Measurements from ENCODE around the gene TNFAIP8.

DNA sequence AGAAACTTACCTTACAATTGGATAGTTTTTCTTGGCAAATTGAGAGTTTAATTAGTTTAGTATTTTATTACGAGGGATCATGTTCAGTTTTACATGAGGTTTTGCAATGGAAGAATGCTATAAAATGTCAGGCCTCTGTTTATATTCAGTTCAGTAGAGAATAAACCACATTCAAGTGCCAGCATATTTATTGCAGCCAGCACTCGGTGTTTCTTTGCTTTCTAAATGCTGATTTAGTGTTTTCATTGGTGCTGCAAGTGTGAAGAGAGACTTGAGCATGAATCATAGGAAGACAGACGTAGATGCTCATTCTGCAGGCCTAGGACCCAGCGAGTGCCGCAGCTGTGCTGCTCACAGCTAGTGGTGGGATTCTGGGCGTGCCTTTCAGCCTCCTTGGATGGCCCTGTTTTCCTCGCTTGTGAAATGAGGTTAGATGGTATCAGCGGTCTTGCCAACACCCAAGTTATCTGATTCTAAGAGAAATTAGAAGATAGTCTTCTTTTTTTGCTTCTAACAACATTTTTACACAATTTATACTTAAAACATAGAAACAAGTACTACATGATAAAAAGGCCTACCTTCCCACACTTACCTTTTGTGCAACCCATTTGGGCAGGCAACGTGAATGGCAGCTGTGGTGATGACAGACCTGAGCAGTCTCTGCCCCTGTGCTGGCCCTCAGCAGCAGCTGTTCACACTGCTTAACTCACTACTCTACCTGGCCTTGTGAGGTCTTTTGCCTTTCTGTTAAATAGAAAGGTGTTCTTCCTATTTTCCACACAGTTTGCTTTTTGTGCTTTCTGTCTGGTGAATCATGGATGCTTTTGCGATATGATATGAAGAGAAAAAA lies 26.8 kb upstream of the TNFAIP8 start:
- TF ChIP-seq, protein P1, sequence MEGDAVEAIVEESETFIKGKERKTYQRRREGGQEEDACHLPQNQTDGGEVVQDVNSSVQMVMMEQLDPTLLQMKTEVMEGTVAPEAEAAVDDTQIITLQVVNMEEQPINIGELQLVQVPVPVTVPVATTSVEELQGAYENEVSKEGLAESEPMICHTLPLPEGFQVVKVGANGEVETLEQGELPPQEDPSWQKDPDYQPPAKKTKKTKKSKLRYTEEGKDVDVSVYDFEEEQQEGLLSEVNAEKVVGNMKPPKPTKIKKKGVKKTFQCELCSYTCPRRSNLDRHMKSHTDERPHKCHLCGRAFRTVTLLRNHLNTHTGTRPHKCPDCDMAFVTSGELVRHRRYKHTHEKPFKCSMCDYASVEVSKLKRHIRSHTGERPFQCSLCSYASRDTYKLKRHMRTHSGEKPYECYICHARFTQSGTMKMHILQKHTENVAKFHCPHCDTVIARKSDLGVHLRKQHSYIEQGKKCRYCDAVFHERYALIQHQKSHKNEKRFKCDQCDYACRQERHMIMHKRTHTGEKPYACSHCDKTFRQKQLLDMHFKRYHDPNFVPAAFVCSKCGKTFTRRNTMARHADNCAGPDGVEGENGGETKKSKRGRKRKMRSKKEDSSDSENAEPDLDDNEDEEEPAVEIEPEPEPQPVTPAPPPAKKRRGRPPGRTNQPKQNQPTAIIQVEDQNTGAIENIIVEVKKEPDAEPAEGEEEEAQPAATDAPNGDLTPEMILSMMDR (conservative IDR thresholded peaks at IDR 0.05): no peak
- TF ChIP-seq EZH2 (IDR thresholded peaks at IDR 0.05; ENCODE audit: low read depth): no peak
